Neural cell (in vitro differentiated cells): Measurements from ENCODE around the gene EXD3. TPM values are rescaled to one million over a fixed set of nuclear protein-coding genes. Genes with fewer than 3 reads are reported as not detected.

Source experiments
- H2AFZ ChIP-seq: fragments of 200-600, 300-800 bp; sonication (generic), shearing (Covaris generic); 2 replicates; pipeline ENCODE4 v1.6.0; 2014; ENCODE audit warnings: low read depth, mild to moderate bottlenecking, antibody characterized with exemption, low read length, moderate library complexity
- H3F3A ChIP-seq: fragments of 200-600 bp; shearing (Covaris generic); 2 replicates; pipeline ENCODE4 v1.6.1; 2016; ENCODE audit warnings: mild to moderate bottlenecking, moderate library complexity, mixed read lengths, antibody characterized with exemption, low read length; ENCODE audit not compliant: insufficient read depth, poor library complexity, severe bottlenecking
- H3K27ac ChIP-seq: fragments of 200-600, 300-800 bp; sonication (generic), shearing (Covaris generic); 2 replicates; pipeline ENCODE4 v1.5.1; 2014; ENCODE audit warnings: mild to moderate bottlenecking, low read length, moderate library complexity
- H3K27me3 ChIP-seq: fragments of 300-800, 200-600 bp; sonication (generic), shearing (Covaris generic); 2 replicates; pipeline ENCODE4 v1.6.0; 2014; ENCODE audit warnings: mild to moderate bottlenecking, low read depth, low read length, moderate library complexity; ENCODE audit not compliant: insufficient read depth
- H3K36me3 ChIP-seq: fragments of 300-800, 200-600 bp; sonication (generic), shearing (Covaris generic); 2 replicates; pipeline ENCODE4 v1.5.1; 2014; ENCODE audit warnings: mild to moderate bottlenecking, antibody characterized with exemption, low read length, moderate library complexity; ENCODE audit not compliant: insufficient read depth
- H3K4me2 ChIP-seq: fragments of 300-800, 200-600 bp; sonication (generic), shearing (Covaris generic); 2 replicates; pipeline ENCODE4 v1.6.0; 2014; ENCODE audit warnings: mild to moderate bottlenecking, low read length
- H3K4me3 ChIP-seq: fragments of 300-800, 200-600 bp; sonication (generic), shearing (Covaris generic); 2 replicates; pipeline ENCODE4 v1.5.1; 2014; ENCODE audit warnings: mild to moderate bottlenecking, low read length, moderate library complexity
- H3K79me2 ChIP-seq: fragments of 200-600 bp; shearing (Covaris generic); replicated peaks from 2 replicates; pipeline ENCODE4 v1.6.0; 2014; ENCODE audit warnings: mild to moderate bottlenecking, low read length, moderate library complexity; ENCODE audit not compliant: insufficient read depth
- H3K9ac ChIP-seq: fragments of 300-800, 200-600 bp; sonication (generic), shearing (Covaris generic); 2 replicates; pipeline ENCODE4 v1.6.1; 2016; ENCODE audit warnings: mild to moderate bottlenecking, low read length, mixed read lengths
- H3K9me2 ChIP-seq: fragments of 200-600 bp; shearing (Covaris generic); 2 replicates; pipeline ENCODE4 v1.6.1; 2016; ENCODE audit warnings: mild to moderate bottlenecking, low read length, mixed read lengths; ENCODE audit not compliant: insufficient read depth
- H3K9me3 ChIP-seq: fragments of 200-600, 300-800 bp; sonication (generic), shearing (Covaris generic); 2 replicates; pipeline ENCODE4 v1.6.1; 2016; ENCODE audit warnings: mild to moderate bottlenecking, mixed run types, low read length, moderate library complexity, mixed read lengths
- H4K20me1 ChIP-seq: fragments of 200-600 bp; shearing (Covaris generic); 2 replicates; pipeline ENCODE4 v1.6.1; 2016; ENCODE audit warnings: mild to moderate bottlenecking, mixed run types; ENCODE audit not compliant: insufficient read depth
- EP300 ChIP-seq: fragments of 450-650 bp; conservative IDR thresholded peaks from 2 replicates; pipeline ENCODE4 v1.6.1; 2014; ENCODE audit warnings: antibody characterized with exemption, mild to moderate bottlenecking, moderate library complexity; ENCODE audit not compliant: poor library complexity, severe bottlenecking
- EZH2 ChIP-seq: fragments of 200-600, 300-800 bp; shearing (Covaris generic), sonication (generic); IDR thresholded peaks from 2 replicates; pipeline ENCODE4 v1.6.1; 2014; ENCODE audit warnings: antibody characterized with exemption, low read length, borderline replicate concordance, mild to moderate bottlenecking; ENCODE audit not compliant: insufficient read depth, poor library complexity, severe bottlenecking
- MXI1 ChIP-seq: fragments of 450-650 bp; conservative IDR thresholded peaks from 2 replicates; pipeline ENCODE4 v1.6.1; 2014; ENCODE audit warnings: antibody characterized with exemption, mild to moderate bottlenecking; ENCODE audit not compliant: poor library complexity, severe bottlenecking
- POLR2AphosphoS5 ChIP-seq: IDR thresholded peaks from 2 replicates; pipeline ENCODE4 v1.6.1; 2012
- RAD21 ChIP-seq: fragments of 450-650 bp; conservative IDR thresholded peaks from 2 replicates; pipeline ENCODE4 v1.6.1; 2014; ENCODE audit warnings: antibody characterized with exemption, mild to moderate bottlenecking, moderate library complexity
- SMC3 ChIP-seq: fragments of 450-650 bp; conservative IDR thresholded peaks from 2 replicates; pipeline ENCODE4 v1.6.1; 2014; ENCODE audit warnings: antibody characterized with exemption, mild to moderate bottlenecking, moderate library complexity; ENCODE audit not compliant: poor library complexity
- TAF1 ChIP-seq: IDR thresholded peaks from 2 replicates; pipeline ENCODE4 v1.6.1; 2012; ENCODE audit warnings: low read depth
- polyA plus RNA-seq: library from polyadenylated mRNA; depleted of rRNA; stranded (reverse); fragments of >200 nt; gene quantifications from 2 replicates; pipeline ENCODE4 v1.2.3, GENCODE V29; 2014
- TF ChIP-seq, protein P1 (sequence below): fragments of 450-650 bp; IDR thresholded peaks from 2 replicates; pipeline ENCODE4 v1.5.1; 2014; ENCODE audit warnings: antibody characterized with exemption, mild to moderate bottlenecking, moderate library complexity; ENCODE audit not compliant: poor library complexity, severe bottlenecking
- TF ChIP-seq, protein P2 (sequence below): IDR thresholded peaks from 2 replicates; pipeline ENCODE4 v1.6.1; 2012; ENCODE audit warnings: borderline replicate concordance

Gene EXD3
- polyA plus RNA-seq, 1 donor from 2014 or later = 32.9 TPM

DNA sequence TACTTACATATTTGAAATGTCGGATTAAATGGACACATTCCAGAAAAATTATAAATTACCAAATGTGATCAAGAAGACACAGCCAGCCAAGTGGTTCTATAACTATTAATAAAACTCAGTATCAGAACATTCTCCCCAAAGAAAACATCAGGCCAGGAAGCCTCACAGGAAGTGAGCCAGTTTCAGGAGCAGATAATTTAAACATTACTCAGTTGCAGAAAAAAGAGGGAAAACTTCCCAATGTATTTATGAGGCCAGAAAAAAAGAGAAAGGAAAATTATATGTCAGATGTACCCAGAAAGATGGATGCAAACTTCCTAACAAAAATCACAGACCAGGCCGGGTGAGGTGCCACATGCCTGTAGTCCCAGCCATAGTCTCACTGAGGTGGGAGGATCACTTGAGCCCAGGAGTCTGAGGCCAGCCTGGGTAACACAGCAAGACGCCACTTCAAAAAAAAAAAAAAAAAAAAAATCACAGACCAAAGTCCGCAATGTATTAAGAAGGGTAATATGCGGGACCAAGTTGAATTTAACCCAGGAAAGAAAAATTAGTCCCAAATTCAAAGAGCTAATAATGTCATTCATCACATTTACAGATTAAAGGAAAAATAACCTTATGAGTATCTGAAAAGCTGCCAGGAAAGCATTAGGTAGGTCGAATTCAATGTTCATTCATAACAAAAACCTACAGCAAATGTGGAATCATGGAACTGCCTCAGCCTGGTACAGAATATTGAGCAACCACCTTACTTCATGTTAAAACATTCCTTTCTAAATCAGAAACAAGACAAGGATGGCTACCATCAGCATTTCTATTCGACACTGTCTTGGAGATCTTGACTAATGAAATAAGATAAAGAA, 83.7 kb downstream of the EXD3 start:
- H3K4me3 ChIP-seq = no peak overlapping the region
- TF ChIP-seq, protein P1, sequence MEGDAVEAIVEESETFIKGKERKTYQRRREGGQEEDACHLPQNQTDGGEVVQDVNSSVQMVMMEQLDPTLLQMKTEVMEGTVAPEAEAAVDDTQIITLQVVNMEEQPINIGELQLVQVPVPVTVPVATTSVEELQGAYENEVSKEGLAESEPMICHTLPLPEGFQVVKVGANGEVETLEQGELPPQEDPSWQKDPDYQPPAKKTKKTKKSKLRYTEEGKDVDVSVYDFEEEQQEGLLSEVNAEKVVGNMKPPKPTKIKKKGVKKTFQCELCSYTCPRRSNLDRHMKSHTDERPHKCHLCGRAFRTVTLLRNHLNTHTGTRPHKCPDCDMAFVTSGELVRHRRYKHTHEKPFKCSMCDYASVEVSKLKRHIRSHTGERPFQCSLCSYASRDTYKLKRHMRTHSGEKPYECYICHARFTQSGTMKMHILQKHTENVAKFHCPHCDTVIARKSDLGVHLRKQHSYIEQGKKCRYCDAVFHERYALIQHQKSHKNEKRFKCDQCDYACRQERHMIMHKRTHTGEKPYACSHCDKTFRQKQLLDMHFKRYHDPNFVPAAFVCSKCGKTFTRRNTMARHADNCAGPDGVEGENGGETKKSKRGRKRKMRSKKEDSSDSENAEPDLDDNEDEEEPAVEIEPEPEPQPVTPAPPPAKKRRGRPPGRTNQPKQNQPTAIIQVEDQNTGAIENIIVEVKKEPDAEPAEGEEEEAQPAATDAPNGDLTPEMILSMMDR = no peak
- no peak for TF ChIP-seq EZH2
- no peak overlapping the region for H2AFZ ChIP-seq
- H3K27ac ChIP-seq = no peak overlapping the region
- no peaks in the 10 kb centered on the region for H3K9me2 ChIP-seq
- no peaks in the 10 kb centered on the region for H3K27me3 ChIP-seq
- H3F3A ChIP-seq = no peaks in the 10 kb centered on the region
- H4K20me1 ChIP-seq = no peaks in the 10 kb centered on the region
- no peaks in the 10 kb centered on the region for H3K36me3 ChIP-seq
- H3K79me2 ChIP-seq = no peaks in the 10 kb centered on the region
- H3K9ac ChIP-seq = no peak overlapping the region
- H3K9me3 ChIP-seq = no peaks in the 10 kb centered on the region
- no peak overlapping the region for H3K4me2 ChIP-seq

GRCh38 chr9:137336735-137337134, 86.2 kb downstream of the EXD3 start:
- Histone ChIP-seq H3K79me2 (no peaks in the 10 kb centered on the region), H3K4me3 (no peak overlapping the region), H3K9me3 (no peaks in the 10 kb centered on the region), H3K9ac (no peak overlapping the region), H3K27ac (no peak overlapping the region), H3K36me3 (no peaks in the 10 kb centered on the region), H2AFZ (no peak overlapping the region), H3K4me2 (no peak overlapping the region), H3K9me2 (no peaks in the 10 kb centered on the region), H4K20me1 (no peaks in the 10 kb centered on the region), H3K27me3 (no peaks in the 10 kb centered on the region), H3F3A (no peaks in the 10 kb centered on the region)
- TF ChIP-seq POLR2AphosphoS5 (no peak), MXI1 (no peak), RAD21 (no peak), SMC3 (no peak), EP300 (no peak), EZH2 (no peak), TAF1 (no peak)
- TF ChIP-seq, protein P1 = no peak
- TF ChIP-seq, protein P2, sequence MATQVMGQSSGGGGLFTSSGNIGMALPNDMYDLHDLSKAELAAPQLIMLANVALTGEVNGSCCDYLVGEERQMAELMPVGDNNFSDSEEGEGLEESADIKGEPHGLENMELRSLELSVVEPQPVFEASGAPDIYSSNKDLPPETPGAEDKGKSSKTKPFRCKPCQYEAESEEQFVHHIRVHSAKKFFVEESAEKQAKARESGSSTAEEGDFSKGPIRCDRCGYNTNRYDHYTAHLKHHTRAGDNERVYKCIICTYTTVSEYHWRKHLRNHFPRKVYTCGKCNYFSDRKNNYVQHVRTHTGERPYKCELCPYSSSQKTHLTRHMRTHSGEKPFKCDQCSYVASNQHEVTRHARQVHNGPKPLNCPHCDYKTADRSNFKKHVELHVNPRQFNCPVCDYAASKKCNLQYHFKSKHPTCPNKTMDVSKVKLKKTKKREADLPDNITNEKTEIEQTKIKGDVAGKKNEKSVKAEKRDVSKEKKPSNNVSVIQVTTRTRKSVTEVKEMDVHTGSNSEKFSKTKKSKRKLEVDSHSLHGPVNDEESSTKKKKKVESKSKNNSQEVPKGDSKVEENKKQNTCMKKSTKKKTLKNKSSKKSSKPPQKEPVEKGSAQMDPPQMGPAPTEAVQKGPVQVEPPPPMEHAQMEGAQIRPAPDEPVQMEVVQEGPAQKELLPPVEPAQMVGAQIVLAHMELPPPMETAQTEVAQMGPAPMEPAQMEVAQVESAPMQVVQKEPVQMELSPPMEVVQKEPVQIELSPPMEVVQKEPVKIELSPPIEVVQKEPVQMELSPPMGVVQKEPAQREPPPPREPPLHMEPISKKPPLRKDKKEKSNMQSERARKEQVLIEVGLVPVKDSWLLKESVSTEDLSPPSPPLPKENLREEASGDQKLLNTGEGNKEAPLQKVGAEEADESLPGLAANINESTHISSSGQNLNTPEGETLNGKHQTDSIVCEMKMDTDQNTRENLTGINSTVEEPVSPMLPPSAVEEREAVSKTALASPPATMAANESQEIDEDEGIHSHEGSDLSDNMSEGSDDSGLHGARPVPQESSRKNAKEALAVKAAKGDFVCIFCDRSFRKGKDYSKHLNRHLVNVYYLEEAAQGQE = no peak
